Measurements from ENCODE around the gene ABTB2.
A peak's percentile ranks its signal among the peaks of the same experiment; 100 is the strongest.

The ABTB2 gene

GRCh38 chr11:34139346-34139745, 218.5 kb downstream of the ABTB2 start:
- no peak for DNase-seq

- DNase-seq: no peak
Measured at GRCh38 chr11:34136420-34136819, 221.4 kb downstream of the ABTB2 start.

- DNase-seq: no peak
Measured at GRCh38 chr11:34135439-34135838, 222.4 kb downstream of the ABTB2 start.

- no peak for DNase-seq
Measured at GRCh38 chr11:34134765-34135164, 223.0 kb downstream of the ABTB2 start.

GRCh38 chr11:34132261-34132965, 225.4 kb downstream of the ABTB2 start:
- DNase-seq: no peak

GRCh38 chr11:34128824-34129223, 229.0 kb downstream of the ABTB2 start:
- no peak for DNase-seq

GRCh38 chr11:34126959-34127848, 230.6 kb downstream of the ABTB2 start:
- DNase-seq: no peak

- DNase-seq: no peak
Measured at GRCh38 chr11:34124885-34125668, 232.7 kb downstream of the ABTB2 start.

GRCh38 chr11:34120651-34121050, 237.2 kb downstream of the ABTB2 start:
- no peak for DNase-seq

GRCh38 chr11:34114471-34114870, 243.3 kb downstream of the ABTB2 start:
- no peak for DNase-seq

GRCh38 chr11:34114014-34114413, 243.8 kb downstream of the ABTB2 start:
- DNase-seq: no peak

- no peak for DNase-seq
Measured at GRCh38 chr11:34111722-34112270, 246.0 kb downstream of the ABTB2 start.

GRCh38 chr11:34105957-34106504, 251.8 kb downstream of the ABTB2 start:
- no peak for DNase-seq

GRCh38 chr11:34105079-34105956, 252.5 kb downstream of the ABTB2 start, which contains the start of gene NAT10:
Gene NAT10, plus strand, starts transcription at chr11:34105629. Its CDS starts 2,597 bp downstream, at chr11:34108226.
- DNase-seq: peak; percentile 98

- no peak for DNase-seq
Measured at GRCh38 chr11:34104680-34105078, 253.1 kb downstream of the ABTB2 start.
